Trophoblast cell (in vitro differentiated cells and primary cell): Measurements from ENCODE around the gene ZBTB43.

Source experiments
- DNase-seq, 2 donors: peaks; one replicate each; pipeline ENCODE4 v3.0.0-alpha.2; 2016
- H2AFZ ChIP-seq: 2 replicates; pipeline ENCODE4 v1.6.1; 2013; ENCODE audit warnings: low read length, moderate library complexity, mild to moderate bottlenecking; ENCODE audit not compliant: insufficient read depth, poor library complexity
- H2AK5ac ChIP-seq: 2 replicates; pipeline ENCODE4 v1.6.1; 2013; ENCODE audit warnings: mild to moderate bottlenecking, low read length
- H2BK120ac ChIP-seq: 2 replicates; pipeline ENCODE4 v1.6.1; 2013; ENCODE audit warnings: low read length, mild to moderate bottlenecking, moderate library complexity; ENCODE audit not compliant: insufficient read depth, poor library complexity
- H2BK12ac ChIP-seq: 2 replicates; pipeline ENCODE4 v1.6.1; 2013; ENCODE audit warnings: mild to moderate bottlenecking, low read length, moderate library complexity
- H2BK5ac ChIP-seq: 2 replicates; pipeline ENCODE4 v1.6.1; 2013; ENCODE audit warnings: low read length, low read depth, moderate library complexity, mild to moderate bottlenecking; ENCODE audit not compliant: poor library complexity
- H3K14ac ChIP-seq: 2 replicates; pipeline ENCODE4 v1.6.1; 2013; ENCODE audit warnings: mild to moderate bottlenecking, low read length
- H3K18ac ChIP-seq: 2 replicates; pipeline ENCODE4 v1.6.1; 2013; ENCODE audit warnings: mild to moderate bottlenecking, low read length
- H3K23ac ChIP-seq: 2 replicates; pipeline ENCODE4 v1.6.1; 2013; ENCODE audit warnings: low read length
- H3K27ac ChIP-seq: 2 replicates; pipeline ENCODE4 v1.5.1; 2013; ENCODE audit warnings: low read depth, mild to moderate bottlenecking, inconsistent platforms, low read length, moderate library complexity
- H3K27me3 ChIP-seq: 2 replicates; pipeline ENCODE4 v1.6.1; 2013; ENCODE audit warnings: inconsistent platforms, mild to moderate bottlenecking, low read length, moderate library complexity; ENCODE audit not compliant: insufficient read depth
- H3K36me3 ChIP-seq, 2 experiments: 1 replicate in 1 of 2; 2 replicates in 1 of 2; pipeline ENCODE4 v1.6.1; 2013; ENCODE audit warnings: low read length in 2 of 2, mild to moderate bottlenecking in 2 of 2, moderate library complexity in 1 of 2; ENCODE audit not compliant: insufficient read depth in 2 of 2, control insufficient read depth in 1 of 2
- H3K4ac ChIP-seq: 2 replicates; pipeline ENCODE4 v1.6.1; 2013; ENCODE audit warnings: low read depth, mild to moderate bottlenecking, low read length, moderate library complexity
- H3K4me1 ChIP-seq, 2 experiments: 1 replicate in 1 of 2; 2 replicates in 1 of 2; pipeline ENCODE4 v1.6.1; 2013; ENCODE audit warnings: low read length in 2 of 2, mild to moderate bottlenecking in 2 of 2, moderate library complexity in 1 of 2; ENCODE audit not compliant: insufficient read depth in 2 of 2, control insufficient read depth in 1 of 2
- H3K4me2 ChIP-seq: 2 replicates; pipeline ENCODE4 v1.6.1; 2013; ENCODE audit warnings: inconsistent platforms, mild to moderate bottlenecking, low read length, moderate library complexity
- H3K4me3 ChIP-seq: 2 replicates; pipeline ENCODE4 v1.5.1; 2013; ENCODE audit warnings: mild to moderate bottlenecking, low read depth, low read length, inconsistent platforms
- H3K79me1 ChIP-seq: one replicate; pipeline ENCODE4 v1.6.1; 2013; ENCODE audit warnings: low read length
- H3K79me2 ChIP-seq: 2 replicates; pipeline ENCODE4 v1.6.1; 2013; ENCODE audit warnings: low read length, mild to moderate bottlenecking; ENCODE audit not compliant: control insufficient read depth, insufficient read depth, poor library complexity
- H3K9ac ChIP-seq: 2 replicates; pipeline ENCODE4 v1.6.1; 2013; ENCODE audit warnings: mild to moderate bottlenecking, low read length
- H3K9me3 ChIP-seq: 2 replicates; pipeline ENCODE4 v1.6.1; 2013; ENCODE audit warnings: low read depth, mild to moderate bottlenecking, control low read depth, inconsistent platforms, low read length; ENCODE audit not compliant: insufficient read depth
- H4K12ac ChIP-seq: 2 replicates; pipeline ENCODE4 v1.6.1; 2013; ENCODE audit warnings: low read depth, mild to moderate bottlenecking, low read length, moderate library complexity
- H4K8ac ChIP-seq: 2 replicates; pipeline ENCODE4 v1.6.1; 2013; ENCODE audit warnings: low read depth, mild to moderate bottlenecking, low read length, moderate library complexity
- H4K91ac ChIP-seq: one replicate; pipeline ENCODE4 v1.6.1; 2013; ENCODE audit warnings: low read depth, mild to moderate bottlenecking, low read length, moderate library complexity
- WGBS: extraction: QIAGEN DNeasy Blood & Tissue Kit; methylation state at CpG from one replicate; pipeline ENCODE4 v1.1.7; 2013; ENCODE audit warnings: missing lambda C conversion rate; ENCODE audit not compliant: insufficient read length, insufficient coverage; ENCODE audit errors: extremely low coverage; 5-methylcytosine and 5-hydroxymethylcytosine counted together

Gene ZBTB43

GRCh38 chr9:126856326-126856877 lies 51.6 kb downstream of the ZBTB43 start:
- Histone ChIP-seq H3K4ac (no peak overlapping the region), H2AK5ac (no peak overlapping the region), H4K8ac (no peak overlapping the region), H2BK12ac (no peak overlapping the region), H2BK5ac (no peak overlapping the region), H4K91ac (no peak overlapping the region), H2BK120ac (no peak overlapping the region), H3K4me3 (no peak overlapping the region), H3K4me1 (peaks cover 0 to 5% of the 10 kb centered on the region in 2 experiments), H3K14ac (no peak overlapping the region), H3K9ac (no peak overlapping the region), H4K12ac (no peak overlapping the region), H3K27ac (no peak overlapping the region), H3K9me3 (no peaks in the 10 kb centered on the region), H3K18ac (no peak overlapping the region), H3K4me2 (no peak overlapping the region), H3K79me1 (peaks cover 11% of the 10 kb centered on the region), H2AFZ (no peak overlapping the region), H3K79me2 (peaks cover 9% of the 10 kb centered on the region), H3K23ac (no peak overlapping the region), H3K36me3 (no peaks in the 10 kb centered on the region), H3K27me3 (no peaks in the 10 kb centered on the region)
- no peak for DNase-seq
- no CpG with 5 or more reads among the region's 6 CpGs for WGBS

GRCh38 chr9:126857261-126857960 lies 52.6 kb downstream of the ZBTB43 start:
- H4K91ac ChIP-seq = no peak overlapping the region
- H4K12ac ChIP-seq = no peak overlapping the region
- peaks cover 7 to 12% of the 10 kb centered on the region in 2 experiments for H3K4me1 ChIP-seq
- H3K27me3 ChIP-seq = no peaks in the 10 kb centered on the region
- no peak overlapping the region for H3K9ac ChIP-seq
- no peak for DNase-seq
- no peak overlapping the region for H4K8ac ChIP-seq
- no peak overlapping the region for H3K14ac ChIP-seq
- H3K79me1 ChIP-seq = peaks cover 11% of the 10 kb centered on the region
- no peak overlapping the region for H3K4ac ChIP-seq
- no peak overlapping the region for H2AFZ ChIP-seq
- H2BK5ac ChIP-seq = no peak overlapping the region
- no peak overlapping the region for H3K4me2 ChIP-seq
- H3K27ac ChIP-seq = no peak overlapping the region
- H2BK120ac ChIP-seq = no peak overlapping the region
- H2AK5ac ChIP-seq = no peak overlapping the region
- WGBS = no CpG with 5 or more reads among the region's 8 CpGs
- H3K4me3 ChIP-seq = no peak overlapping the region
- H2BK12ac ChIP-seq = no peak overlapping the region
- H3K9me3 ChIP-seq = no peaks in the 10 kb centered on the region
- peaks cover 9% of the 10 kb centered on the region for H3K79me2 ChIP-seq
- no peak overlapping the region for H3K23ac ChIP-seq
- H3K18ac ChIP-seq = no peak overlapping the region
- H3K36me3 ChIP-seq = no peaks in the 10 kb centered on the region

GRCh38 chr9:126859111-126859510 lies 54.3 kb downstream of the ZBTB43 start:
- H4K91ac ChIP-seq = no peak overlapping the region
- H3K27me3 ChIP-seq = no peaks in the 10 kb centered on the region
- no peak overlapping the region for H3K4me3 ChIP-seq
- H3K4me1 ChIP-seq = peaks cover 9 to 13% of the 10 kb centered on the region in 2 experiments
- H3K36me3 ChIP-seq = peaks cover 0 to 3% of the 10 kb centered on the region in 2 experiments
- no peak for DNase-seq
- H3K18ac ChIP-seq = no peak overlapping the region
- no peaks in the 10 kb centered on the region for H3K9me3 ChIP-seq
- no peak overlapping the region for H2AFZ ChIP-seq
- no peak overlapping the region for H2BK5ac ChIP-seq
- no peak overlapping the region for H3K23ac ChIP-seq
- no peak overlapping the region for H3K4ac ChIP-seq
- no peak overlapping the region for H3K27ac ChIP-seq
- no CpG with 5 or more reads among the region's 2 CpGs for whole genome bisulfite sequencing
- no peak overlapping the region for H4K8ac ChIP-seq
- H3K79me1 ChIP-seq = peaks cover 11% of the 10 kb centered on the region
- H3K9ac ChIP-seq = no peak overlapping the region
- no peak overlapping the region for H3K14ac ChIP-seq
- no peak overlapping the region for H2AK5ac ChIP-seq
- H3K79me2 ChIP-seq = peaks cover 9% of the 10 kb centered on the region
- H2BK120ac ChIP-seq = no peak overlapping the region
- no peak overlapping the region for H4K12ac ChIP-seq
- H3K4me2 ChIP-seq = no peak overlapping the region
- no peak overlapping the region for H2BK12ac ChIP-seq

- Histone ChIP-seq H3K23ac (no peak within 1 kb of the TSS), H3K79me1 (peaks cover 11% of the 10 kb centered on the region), H3K4me2 (peak within 1 kb of the TSS; percentile 95), H2AK5ac (peak within 1 kb of the TSS; percentile 45), H3K9ac (peak within 1 kb of the TSS; percentile 97), H3K27ac (peak within 1 kb of the TSS; percentile 82), H3K18ac (peak within 1 kb of the TSS; percentile 97), H3K4me3 (peak within 1 kb of the TSS; percentile 93), H3K14ac (peak within 1 kb of the TSS; percentile 99), H2AFZ (peak within 1 kb of the TSS; percentile 98), H3K27me3 (no peaks in the 10 kb centered on the region), H3K4me1 (peaks cover 9 to 13% of the 10 kb centered on the region in 2 experiments), H4K12ac (peak within 1 kb of the TSS; percentile 99), H3K36me3 (peaks cover 3 to 7% of the 10 kb centered on the region in 2 experiments), H2BK120ac (peak within 1 kb of the TSS; percentile 96), H4K8ac (peak within 1 kb of the TSS; percentile 100), H2BK5ac (peak within 1 kb of the TSS; percentile 96), H2BK12ac (no peak within 1 kb of the TSS), H3K4ac (peak within 1 kb of the TSS; percentile 78), H3K9me3 (no peaks in the 10 kb centered on the region), H3K79me2 (peaks cover 9% of the 10 kb centered on the region), H4K91ac (peak within 1 kb of the TSS; percentile 99)
- no CpG with 5 or more reads among the region's 67 CpGs for WGBS
- peak; percentile 34 to 63 for DNase-seq
Measured at GRCh38 chr9:126860077-126860756, 55.4 kb downstream of the ZBTB43 start, which contains the start of gene ZBTB34. TSS of gene ZBTB34 (plus strand) at chr9:126860639. CDS start at chr9:126879400, 18,761 bp downstream.
